GM18499 (cell line): Measurements from ENCODE around the gene EVL.
"Not testable (repeated sequence)": the region's sequence is repeated elsewhere in the genome, so short reads cannot be mapped to it uniquely, and the experiment has no call there.

Source experiments
- ATAC-seq: cut with Tn5 transposase; IDR thresholded peaks from one replicate; pipeline ENCODE4 v1.9.1; 2021; ENCODE audit warnings: moderate number of reproducible peaks; ENCODE audit not compliant: insufficient read depth, unreplicated experiment

The EVL gene

DNA sequence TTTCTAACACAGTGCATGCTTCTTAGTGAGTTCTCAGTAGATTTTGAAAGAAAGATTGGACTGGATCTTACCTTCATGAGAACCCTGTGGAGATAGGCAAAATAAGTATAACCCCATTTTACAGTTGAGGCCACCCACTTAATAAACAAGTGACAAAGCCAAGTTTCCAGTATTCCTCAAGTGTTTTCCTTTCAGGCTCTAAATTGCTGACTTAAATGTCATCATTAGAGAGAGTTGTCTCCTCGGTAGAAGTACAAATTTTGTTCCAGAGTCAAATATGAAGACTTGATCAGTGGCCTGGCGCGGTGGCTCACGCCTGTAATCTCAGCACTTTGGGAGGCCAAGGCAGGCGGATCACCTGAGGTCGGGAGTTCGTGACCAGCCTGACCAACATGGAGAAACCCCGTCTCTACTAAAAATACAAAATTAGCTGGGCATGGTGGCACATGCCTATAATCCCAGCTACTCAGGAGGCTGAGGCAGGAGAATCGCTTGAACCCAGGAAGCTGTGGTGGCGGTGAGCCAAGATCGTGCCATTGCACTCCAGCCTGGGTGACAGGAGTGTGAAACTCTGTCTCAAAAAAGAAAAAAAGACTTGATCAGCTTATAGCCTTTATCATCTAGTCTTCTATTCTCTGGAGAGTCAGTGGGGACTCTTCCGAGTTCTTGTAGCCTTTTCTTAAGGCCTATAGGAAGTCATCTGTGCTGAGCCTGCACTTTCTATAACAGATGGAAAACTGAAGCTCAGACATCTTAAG is 708 bp upstream of the EVL start:
- not testable (repeated sequence) for ATAC-seq

DNA sequence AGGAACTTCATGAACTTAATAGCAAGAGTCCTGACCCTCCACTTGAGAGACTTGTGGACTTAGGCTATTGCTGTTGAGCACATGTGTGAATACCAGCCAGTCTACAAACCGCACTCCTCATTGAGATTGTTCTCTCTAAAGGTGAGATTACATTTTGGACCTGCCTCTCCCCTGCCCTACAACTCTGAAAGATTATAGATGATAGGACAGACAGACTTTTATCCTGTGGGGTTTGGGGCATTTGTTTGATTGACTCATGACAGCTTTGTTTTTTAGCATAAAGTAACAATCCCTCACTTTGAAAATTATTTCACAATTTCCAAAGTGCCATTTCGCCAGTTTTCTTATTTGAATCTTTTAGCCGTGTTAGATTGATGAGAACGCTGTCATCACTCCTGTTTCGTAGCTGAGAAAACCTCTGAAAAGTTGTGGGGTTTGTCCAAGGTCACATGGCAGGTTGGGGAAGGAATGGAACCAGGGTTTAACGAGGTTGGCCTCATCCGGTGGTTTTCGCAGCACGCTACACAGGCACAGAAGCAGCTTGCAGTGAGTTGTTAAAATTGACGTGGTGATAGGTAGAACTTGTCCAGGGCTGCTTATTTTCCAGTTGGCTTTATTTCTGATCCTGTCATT is 836 bp downstream of the EVL start:
- no peak for ATAC-seq

DNA sequence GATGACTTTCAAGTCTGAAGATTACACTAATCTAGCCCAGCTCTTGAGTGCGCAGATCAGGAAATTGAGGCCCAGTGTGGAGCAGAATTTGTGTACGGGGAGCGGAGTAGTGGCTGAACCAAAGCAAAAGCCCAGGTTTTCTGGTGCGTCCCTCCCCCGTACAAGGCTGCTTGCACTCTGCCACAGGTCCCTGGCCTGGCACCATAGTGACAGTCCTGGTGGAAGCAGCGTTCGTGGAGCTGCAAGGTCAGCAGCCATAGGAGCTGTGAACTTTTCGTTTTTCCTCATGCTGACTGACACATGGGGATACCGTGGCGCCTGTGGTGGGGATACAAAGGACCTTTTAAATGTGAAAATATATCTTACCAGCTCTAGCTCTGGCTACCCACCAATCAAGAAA is 1.7 kb downstream of the EVL start:
- no peak for ATAC-seq

DNA sequence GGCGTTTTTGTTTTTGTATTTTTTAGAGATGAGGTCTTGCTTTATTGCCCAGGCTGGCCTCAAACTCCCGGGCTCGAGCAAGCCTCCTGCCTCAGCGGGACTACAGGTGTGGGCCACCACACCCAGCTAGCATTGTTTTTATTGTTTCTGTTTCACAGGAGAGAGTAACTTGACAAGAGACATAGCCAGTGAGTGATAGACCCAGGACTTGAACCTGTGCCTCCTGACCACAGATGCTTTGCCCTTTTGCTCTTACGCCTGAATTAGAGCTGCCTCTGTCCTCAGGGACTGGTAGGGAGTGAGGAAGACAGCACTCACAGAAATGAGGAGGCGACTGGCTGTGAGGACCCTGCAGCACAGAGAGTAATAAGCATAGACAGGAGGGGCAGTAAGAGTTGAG is 2.3 kb downstream of the EVL start:
- ATAC-seq: no peak

DNA sequence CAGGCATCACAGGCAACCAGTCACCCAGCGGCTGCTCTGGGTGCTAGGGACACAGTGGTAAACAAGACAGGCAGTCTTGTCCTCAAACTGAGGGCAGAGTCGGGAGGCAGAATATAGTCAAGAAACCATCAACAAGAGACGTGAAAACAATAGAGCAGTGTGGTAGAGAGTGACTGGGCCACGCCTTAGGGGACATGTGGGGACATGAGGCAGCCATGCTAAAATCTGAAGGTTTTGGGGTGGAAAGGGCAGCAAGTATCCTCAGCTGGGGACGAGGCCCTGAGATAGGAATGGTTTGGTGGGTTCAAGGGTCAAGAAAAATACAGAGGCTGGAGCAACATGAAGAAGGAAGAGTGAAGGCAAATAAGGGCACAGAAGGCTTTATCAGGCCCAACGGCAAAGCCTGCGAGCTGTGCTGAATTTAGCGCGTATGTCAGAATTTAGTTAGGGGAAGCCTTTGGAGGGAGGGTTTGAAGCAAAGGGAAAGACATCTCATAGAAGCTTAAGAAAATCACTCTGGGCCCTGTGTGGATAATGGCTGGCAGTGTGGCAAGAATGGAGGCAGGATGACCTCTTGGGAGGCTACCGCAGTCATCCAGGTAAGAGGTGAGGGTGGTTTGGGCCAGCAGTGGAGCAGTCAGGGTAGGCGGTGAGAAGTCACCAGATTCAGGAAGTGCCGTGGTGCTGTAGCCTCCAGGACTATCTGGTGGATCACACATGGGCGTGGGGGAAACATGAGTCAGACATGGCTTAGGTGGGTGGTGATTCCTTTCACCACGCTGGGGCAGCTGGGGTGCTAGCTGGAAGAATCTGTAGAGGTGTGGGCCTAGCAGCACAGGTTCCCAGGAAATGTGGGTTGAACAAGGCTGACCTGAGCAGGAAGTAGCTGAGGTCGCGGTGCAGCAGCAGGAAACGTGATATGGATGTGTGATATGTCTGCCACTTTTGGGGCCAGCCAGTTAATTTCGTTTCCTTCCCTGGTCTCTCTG is 3.0 kb downstream of the EVL start:
- no peak for ATAC-seq

DNA sequence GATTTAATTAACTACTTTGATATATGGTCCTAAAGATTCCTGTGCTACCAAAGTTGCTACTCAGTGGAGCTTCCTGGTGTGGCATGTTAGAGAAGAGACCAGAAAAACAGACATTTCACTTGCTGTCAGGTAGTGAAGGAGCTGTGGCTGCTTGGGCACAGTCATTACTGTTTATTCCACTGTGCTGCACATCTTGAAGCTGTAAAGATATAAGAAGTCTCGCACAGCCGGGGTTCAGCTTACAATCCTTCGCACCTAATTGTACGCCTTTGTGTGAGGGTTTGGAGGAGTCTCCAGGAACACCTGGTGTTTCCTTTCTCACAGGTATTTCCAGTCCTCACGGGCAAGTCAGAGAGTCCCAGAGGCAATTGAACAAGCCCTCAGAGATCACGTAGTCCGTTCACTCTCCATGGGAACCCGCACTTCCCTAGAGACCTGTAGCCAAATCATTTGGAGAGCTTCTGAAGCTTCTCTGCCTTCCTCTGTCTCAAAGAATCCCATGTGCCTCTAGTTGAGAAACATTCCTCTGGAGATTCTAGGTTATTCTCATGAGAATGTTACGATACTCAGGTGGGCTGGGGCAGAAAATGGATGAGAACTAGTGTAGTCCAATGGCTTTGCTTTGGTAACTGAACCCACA is 4.1 kb downstream of the EVL start:
- ATAC-seq: no peak

DNA sequence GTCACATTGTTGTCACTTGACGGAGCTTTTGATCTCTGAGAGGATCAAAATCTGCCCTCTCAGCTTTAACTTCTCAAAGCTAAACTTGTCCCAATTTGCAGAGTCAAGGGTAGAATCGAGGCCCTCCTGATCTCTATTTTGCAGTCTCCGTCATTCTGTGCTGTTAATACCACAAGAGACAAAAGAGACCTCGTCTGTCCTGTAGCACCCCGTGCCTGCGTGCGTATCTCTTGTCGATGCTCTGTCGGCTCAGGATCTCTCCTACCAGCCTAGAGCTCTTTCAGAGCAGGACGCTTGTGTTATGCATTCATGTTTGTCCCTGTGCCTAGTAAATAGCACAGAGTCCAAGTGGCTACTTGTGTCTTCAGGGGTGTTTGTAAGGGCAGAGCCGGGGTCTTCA is 5.1 kb downstream of the EVL start:
- no peak for ATAC-seq

DNA sequence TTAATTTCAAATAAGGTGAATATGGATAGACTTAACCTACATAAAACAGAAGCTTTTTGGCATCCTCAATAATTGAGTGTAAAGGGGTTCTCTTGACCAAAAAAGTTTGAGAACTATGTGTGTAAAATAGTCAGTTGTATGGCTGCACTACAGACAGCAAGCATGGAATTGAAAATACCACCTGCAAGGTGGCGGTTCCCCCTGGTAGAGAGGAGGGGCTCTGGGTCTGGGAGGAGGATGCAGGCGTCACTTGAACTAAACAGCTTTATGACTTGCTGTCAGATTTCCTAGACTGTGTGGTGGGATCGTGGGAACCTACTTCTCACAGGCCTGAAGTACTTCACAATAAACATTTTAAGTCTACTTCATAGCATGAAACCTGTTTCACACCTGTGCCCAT is 6.3 kb downstream of the EVL start:
- ATAC-seq: no peak

DNA sequence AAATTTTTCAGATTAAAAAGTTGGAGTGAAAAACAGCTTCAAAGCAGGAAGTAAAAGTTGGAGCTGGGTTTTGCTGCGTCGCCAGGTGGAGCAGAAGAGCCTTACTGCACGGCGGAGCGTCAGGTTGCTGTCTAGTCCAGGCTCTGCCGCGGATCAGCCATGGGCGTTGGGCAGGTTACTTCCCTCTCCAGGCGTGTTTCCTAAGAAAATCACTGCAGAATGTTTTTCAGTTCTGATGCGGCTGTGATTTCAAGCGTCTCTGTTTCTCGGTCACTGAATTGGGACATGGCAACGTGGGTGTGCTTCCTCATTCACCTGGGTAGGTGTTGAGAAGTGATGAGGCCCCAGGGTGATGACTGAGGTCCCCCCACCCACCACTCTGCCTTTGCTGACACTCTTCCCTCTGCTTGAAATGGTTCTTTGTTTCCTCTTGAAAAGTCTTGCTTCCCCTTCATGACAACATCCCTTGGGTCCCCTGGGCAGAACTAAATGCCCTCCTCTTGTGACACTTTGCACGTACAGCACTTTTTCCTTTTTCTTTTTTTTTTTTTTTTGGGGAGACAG is 7.6 kb downstream of the EVL start:
- no peak for ATAC-seq

DNA sequence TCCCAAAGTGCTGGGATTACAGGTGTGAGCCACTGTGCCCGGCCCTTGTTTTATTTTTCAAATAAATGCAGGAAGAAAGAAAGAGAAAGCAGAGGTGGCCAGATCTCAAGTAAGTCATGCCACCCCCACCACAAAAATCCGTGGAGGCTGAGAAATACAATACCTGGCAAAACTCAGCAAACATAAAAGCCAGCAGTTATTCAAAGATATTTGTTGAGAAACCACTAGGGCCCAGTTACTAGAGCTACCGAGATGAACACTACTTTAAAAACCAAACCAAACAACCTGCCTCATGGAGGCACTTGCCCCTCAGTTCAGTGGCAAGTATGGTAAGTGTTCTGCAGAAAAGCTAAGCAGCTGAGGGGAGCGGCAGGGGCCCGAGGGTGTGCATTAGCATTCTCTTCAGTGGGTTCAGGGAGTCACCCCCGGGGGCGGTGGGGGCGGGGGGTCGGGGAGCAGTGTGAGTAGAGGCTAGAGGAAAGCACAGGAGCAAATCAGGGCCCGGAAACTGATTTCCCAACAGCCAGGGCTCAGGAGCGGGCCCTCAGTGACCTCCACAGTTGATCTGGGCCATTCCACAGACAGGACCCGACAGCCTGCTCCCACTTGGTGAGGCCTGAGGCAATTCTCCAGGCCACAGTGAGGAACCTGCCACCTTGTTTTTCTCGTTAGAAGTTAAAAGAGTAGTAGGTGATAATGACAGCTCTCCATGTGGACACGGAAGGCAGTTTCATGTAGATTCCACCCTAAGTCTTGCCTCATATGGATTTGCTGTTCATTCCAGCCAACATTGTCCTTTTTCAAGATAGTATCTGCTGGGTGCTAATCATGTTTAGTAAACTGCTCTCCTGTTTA is 8.6 kb downstream of the EVL start:
- ATAC-seq: no peak

DNA sequence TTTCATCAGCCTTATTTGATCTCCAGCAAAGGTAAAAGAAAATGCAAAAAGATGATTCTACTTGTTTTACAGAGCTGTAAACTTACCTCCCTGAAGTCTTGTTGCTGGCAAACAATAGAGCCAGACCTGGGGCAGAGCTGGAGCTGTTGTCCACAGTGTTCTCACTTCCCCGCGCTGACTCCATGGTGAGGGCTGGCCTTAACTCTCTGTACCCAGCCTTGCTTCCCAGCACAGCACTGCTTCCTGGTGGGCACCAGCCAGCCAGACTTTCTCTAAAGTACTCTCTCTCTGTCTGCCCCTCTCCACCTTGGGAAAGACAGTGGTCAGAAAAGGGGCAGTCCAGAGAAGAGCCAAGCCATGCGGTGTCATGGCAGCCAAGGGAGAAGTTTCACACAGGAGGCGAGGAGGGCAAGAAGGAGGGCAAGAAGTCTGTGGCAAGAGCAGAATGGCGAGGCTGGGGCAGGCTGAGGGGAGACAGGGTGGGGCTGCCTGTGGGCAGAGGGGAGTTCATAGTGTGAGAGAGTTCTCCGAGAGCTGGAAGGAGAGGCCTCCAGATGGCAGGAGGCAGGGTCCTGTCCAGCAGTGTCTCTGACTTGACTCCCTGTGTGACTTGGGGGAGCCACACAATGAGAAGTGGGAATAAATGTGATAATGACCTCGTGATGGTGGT is 9.3 kb downstream of the EVL start:
- ATAC-seq: no peak

DNA sequence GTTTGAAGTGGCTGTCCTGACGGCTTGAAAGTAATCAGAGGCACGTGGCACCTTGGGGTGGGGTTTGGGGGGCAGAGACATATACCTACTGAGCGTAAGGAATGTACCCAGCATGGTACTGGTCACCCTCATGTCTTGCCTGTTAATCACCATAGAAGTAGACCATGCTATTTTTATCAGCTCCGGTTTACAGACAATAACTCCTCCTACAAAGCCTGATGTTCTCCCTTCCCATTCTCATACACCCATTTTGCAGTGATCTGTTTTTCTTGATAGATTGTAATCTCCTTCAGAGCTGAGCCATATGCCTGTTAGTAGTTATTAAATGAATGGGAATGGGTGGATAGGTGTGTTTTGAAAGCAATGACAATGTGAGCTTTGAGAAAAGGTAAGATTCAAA is 10.5 kb downstream of the EVL start:
- no peak for ATAC-seq

DNA sequence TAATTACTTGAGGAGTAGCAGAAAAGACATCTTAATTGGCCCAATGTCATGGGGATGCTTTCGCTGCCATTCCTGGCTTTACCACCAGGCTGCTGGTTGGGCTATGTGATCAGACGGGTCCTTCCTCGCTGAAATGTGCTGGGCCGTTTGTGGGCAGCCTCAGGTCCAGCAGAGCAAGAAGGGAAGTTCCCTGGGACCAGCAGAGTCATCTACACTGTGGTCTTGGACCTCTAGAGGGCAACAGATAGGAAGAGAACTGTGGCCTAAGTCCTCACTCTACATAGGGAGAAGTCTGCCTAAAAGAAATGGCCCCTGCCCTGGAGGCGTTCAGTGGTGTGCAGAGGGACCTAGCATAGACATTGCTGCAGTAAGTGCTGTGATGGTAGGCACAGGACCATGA is 10.9 kb downstream of the EVL start:
- ATAC-seq: no peak

DNA sequence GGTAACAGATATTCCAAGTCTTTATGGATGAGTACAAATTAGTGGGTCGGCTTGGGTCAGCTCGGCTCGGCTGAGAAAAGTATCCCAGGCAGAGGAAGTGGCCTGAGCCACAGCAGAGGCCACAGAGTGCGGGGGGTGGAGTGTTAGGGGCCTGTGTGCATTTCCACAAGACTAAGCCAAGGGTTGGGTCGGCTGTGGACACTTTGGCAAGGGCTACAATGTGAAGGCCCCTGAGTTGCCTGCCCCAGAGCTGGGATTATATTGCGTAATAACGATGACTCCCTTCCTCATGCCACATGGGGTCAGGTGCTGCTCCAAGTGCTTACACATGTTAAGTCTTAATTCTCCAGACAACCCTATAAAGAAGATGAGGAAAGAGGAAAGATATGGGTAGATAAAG is 11.4 kb downstream of the EVL start:
- ATAC-seq: no peak

DNA sequence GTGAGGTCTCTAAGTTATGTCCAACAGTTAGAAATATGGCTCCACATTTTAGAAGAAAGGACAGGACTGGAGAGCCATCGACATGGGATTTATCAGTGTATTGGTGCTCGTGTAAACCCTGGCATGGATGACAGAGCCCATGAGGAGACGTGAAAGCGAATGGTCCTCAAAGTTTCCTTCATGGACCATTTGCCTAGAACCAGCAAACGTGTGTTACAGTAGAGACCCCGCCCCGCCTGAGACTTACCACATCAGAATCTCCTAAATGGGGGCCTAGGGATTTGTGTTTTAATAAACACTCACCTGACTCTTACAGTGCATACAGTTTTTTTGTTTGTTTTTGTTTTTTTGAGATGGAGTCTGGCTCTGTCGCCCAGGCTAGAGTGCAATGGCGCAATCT is 12.2 kb downstream of the EVL start:
- ATAC-seq: no peak

DNA sequence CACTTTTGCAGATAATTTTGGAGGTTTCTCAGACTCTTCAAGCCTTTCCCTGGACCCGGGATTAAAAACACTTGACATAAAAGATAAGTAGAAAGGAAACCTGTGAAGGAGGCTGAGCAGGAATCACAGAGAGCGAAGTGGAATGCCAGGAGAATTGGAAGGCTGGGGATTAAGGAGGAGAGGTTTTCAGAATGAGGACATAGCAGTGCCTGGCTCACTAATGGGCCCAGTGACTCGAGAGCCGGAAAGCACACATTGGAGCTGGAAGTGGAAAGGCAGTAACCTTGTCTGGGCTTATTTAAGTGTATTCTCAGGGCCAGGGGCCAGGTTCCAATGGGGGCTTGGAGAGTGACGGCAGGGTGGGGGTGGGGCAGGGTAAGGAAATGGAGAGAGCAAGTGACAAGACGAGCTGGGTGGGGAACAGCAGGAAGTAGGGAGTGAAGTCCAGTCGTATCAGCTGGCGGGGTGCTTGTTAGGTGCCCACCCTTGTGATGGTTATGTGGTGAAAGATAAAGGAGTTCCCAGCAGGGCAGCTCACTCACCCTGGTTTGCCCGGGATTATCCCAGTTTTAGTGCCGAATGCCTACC is 13.1 kb downstream of the EVL start:
- ATAC-seq: no peak

DNA sequence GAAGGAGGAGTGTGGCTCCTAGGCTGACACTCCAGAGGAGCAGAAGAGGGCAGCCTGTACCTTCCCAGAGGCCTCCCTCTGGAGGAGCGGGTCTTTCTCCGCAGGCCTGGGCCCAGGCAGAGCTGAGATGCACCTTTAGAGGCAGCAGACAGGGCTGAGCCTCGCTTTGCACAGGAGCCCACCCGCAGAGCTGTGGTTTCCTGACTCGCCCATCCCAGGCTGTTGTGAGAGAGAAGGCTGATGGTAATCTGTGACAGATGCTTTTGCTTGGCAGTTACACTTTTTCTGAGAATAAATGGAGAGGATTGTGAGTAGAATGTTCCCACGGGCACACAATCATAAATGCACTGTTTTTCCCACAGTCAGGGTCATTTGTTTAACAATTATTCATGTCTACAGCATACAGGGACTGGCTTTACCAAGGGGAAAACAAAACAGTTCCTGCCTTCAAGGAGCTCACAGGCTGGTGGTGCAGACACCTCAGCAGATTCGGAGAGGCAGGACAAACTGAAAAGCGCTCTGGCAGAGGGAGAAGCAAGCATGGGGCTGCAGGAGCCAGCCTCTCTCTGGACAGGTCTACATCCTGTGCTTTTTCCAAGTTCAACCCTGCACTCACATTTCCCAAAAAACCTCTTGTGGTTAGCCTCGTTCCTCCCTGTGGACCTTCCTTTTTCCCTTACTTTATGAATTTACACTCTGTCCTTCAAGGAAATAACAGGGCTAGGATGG is 13.9 kb downstream of the EVL start:
- ATAC-seq: no peak

DNA sequence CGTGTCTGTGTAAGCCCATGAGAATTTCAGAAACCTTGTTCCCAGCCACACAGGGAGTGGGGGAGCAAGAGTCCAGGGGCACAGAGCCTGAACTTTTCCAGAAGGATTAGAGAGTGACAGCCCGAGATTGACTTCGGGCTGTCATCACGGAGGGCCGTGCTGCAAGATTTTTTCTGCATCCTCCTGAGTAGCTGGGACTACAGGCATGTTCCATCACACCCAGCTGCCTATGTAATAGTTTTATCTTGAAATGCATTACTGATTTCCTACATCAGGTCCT is 14.4 kb downstream of the EVL start:
- ATAC-seq: no peak
